ENCODE results near the gene CLCN5. TPM values are rescaled to one million over a fixed set of nuclear protein-coding genes. Genes with fewer than 3 reads are reported as not detected.

Gene CLCN5
- total and polyA plus RNA-seq, 11 donors = 0.65 to 6.0 (median 2.5) TPM

GRCh38 chrX:50098241-50098640 is 175.8 kb downstream of the CLCN5 start:
- Histone ChIP-seq H3K36me3 (no peaks in the 10 kb centered on the region), H3K27ac (no peak overlapping the region), H3K4me3 (no peak overlapping the region), H3K9me3 (no peaks in the 10 kb centered on the region), H3K4me1 (no peaks in the 10 kb centered on the region), H3K27me3 (peaks cover 0 to 13% (median 0%) of the 10 kb centered on the region in 9 donors)
- DNase-seq (no peak), ATAC-seq (no peak)
- TF ChIP-seq CTCF (IDR thresholded peaks at IDR 0.05) (no peak), POLR2A (IDR thresholded peaks at IDR 0.05) (no peak)
- intact Hi-C loops (cut with DNase I) = no loop called here
- 69 to 84% (median 77%) methylated on average over 3 of the region's 3 CpGs for WGBS, 4 donors

GRCh38 chrX:50098749-50099148 is 176.4 kb downstream of the CLCN5 start:
- DNase-seq = no peak
- TF ChIP-seq POLR2A (IDR thresholded peaks at IDR 0.05) = no peak
- no peak for TF ChIP-seq CTCF (IDR thresholded peaks at IDR 0.05)
- intact Hi-C loops (cut with DNase I) = no loop called here
- Histone ChIP-seq H3K27ac (no peak overlapping the region), H3K27me3 (peaks cover 0 to 11% (median 0%) of the 10 kb centered on the region in 9 donors), H3K9me3 (no peaks in the 10 kb centered on the region), H3K4me3 (no peak overlapping the region), H3K36me3 (no peaks in the 10 kb centered on the region), H3K4me1 (no peaks in the 10 kb centered on the region)
- no peak for ATAC-seq
- WGBS, 4 donors = 86 to 96% (median 91%) methylated on average over 5 of the region's 5 CpGs

- Histone ChIP-seq H3K4me3 (no peak overlapping the region), H3K4me1 (no peaks in the 10 kb centered on the region), H3K9me3 (no peaks in the 10 kb centered on the region), H3K36me3 (no peaks in the 10 kb centered on the region), H3K27ac (no peak overlapping the region), H3K27me3 (peaks cover 0 to 8% (median 0%) of the 10 kb centered on the region in 9 donors)
- ATAC-seq (no peak), DNase-seq (no peak)
- intact Hi-C loops (cut with DNase I) = no loop called here
- no peak for TF ChIP-seq POLR2A (IDR thresholded peaks at IDR 0.05)
- TF ChIP-seq CTCF (IDR thresholded peaks at IDR 0.05) = no peak
- WGBS, 4 donors = 54 to 81% (median 67%) methylated on average over 4 of the region's 4 CpGs
These were observed 176.9 kb downstream of the CLCN5 start for GRCh38 chrX:50099331-50099730.

GRCh38 chrX:50100188-50100587 is 177.8 kb downstream of the CLCN5 start:
- ATAC-seq = peak in 2 of 4 donors; percentile 39 to 50
- no peaks in the 10 kb centered on the region for H3K36me3 ChIP-seq
- H3K4me3 ChIP-seq = no peak overlapping the region
- no peaks in the 10 kb centered on the region for H3K4me1 ChIP-seq
- intact Hi-C loops (cut with DNase I) = loop anchor here in 7 of 10 donors (2.0 to 10.0 kb wide), 6 partner anchors 102 to 482 kb away; partner anchors contain the start of genes CCNB3 (in 4 of the 7) and AKAP4 (in 3 of the 7)
- no peaks in the 10 kb centered on the region for H3K9me3 ChIP-seq
- H3K27me3 ChIP-seq = peaks cover 0 to 8% (median 0%) of the 10 kb centered on the region in 9 donors
- no peak for TF ChIP-seq POLR2A (IDR thresholded peaks at IDR 0.05)
- TF ChIP-seq CTCF (IDR thresholded peaks at IDR 0.05) = peak in 9 of 12 donors; percentile 10 to 49 (median 38)
- DNase-seq = no peak
- WGBS, 4 donors = 38 to 42% (median 40%) methylated on average over 3 of the region's 3 CpGs
- H3K27ac ChIP-seq = no peak overlapping the region

All from heart left ventricle (tissue), 16 donors.